ENCODE data around the gene NHERF1.

Gene NHERF1

GRCh38 chr17:74815067-74815466 is 66.6 kb downstream of the NHERF1 start:
- DNase-seq = no peak

GRCh38 chr17:74815550-74816370 is 67.3 kb downstream of the NHERF1 start:
- DNase-seq = no peak

DNA sequence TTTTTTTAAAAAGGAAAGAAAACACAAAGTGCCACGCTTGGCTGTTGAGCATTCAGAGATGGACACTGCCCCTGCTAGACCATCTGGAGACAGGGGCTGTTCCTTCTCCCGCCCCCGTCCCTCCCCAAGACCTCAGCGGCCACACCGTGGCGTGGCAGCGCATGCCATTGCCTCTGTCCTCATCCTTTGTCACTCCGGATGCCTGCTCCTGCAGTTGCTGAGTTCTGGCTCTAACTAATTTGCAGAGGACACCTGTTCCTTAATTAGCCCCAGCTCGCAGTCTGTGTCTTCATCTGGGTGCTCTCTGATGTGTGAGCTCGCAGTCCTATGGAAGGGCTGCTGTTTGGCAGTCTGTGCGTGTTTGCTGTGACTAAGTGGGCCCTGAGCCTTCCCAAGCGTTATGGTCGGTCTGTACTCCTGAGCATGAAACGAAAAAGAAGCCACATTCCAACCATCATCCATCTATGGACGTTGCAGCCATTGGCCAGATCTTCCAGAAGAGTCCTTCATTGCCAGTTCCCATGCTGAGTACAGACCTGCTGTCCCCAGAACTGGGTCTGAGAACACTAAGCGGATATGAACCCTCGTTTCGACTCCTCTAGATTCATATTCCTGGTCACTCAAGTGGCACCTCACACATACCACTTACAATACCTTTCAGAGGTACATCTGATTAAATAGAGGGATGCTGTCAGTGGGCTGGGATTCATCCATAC is 68.6 kb downstream of the NHERF1 start:
- DNase-seq = no peak

- DNase-seq = no peak
Measured at GRCh38 chr17:74818291-74818938, 70.0 kb downstream of the NHERF1 start.

All from DMS153 (cell line).